ENCODE data around the gene QRICH1. TPM values are rescaled to one million over a fixed set of nuclear protein-coding genes. Genes with fewer than 3 reads are reported as not detected.

Gene QRICH1
- polyA plus RNA-seq, 3 donors = 82.2 to 93.0 (median 88.0) TPM

- no peak for DNase-seq (ENCODE audit: extremely low read depth in 1 of 11, low read depth in 9 of 11, low spot score in 4 of 11)
These were observed 14.6 kb downstream of the QRICH1 start for GRCh38 chr3:49079270-49079669.

GRCh38 chr3:49076646-49077045, 17.2 kb downstream of the QRICH1 start:
- no peak for DNase-seq (ENCODE audit: extremely low read depth in 1 of 11, low read depth in 9 of 11, low spot score in 4 of 11)

GRCh38 chr3:49076116-49076515, 17.8 kb downstream of the QRICH1 start:
- DNase-seq (ENCODE audit: extremely low read depth in 1 of 11, low read depth in 9 of 11, low spot score in 4 of 11) = no peak

- no peak for DNase-seq (ENCODE audit: extremely low read depth in 1 of 11, low read depth in 9 of 11, low spot score in 4 of 11)
These were observed 35.9 kb downstream of the QRICH1 start for GRCh38 chr3:49058011-49058410.

- no peak for DNase-seq (ENCODE audit: extremely low read depth in 1 of 11, low read depth in 9 of 11, low spot score in 4 of 11)
These were observed 36.6 kb downstream of the QRICH1 start for GRCh38 chr3:49057268-49057667.

- no peak for DNase-seq (ENCODE audit: extremely low read depth in 1 of 11, low read depth in 9 of 11, low spot score in 4 of 11)
These were observed 39.5 kb downstream of the QRICH1 start for GRCh38 chr3:49054344-49054862.

DNA sequence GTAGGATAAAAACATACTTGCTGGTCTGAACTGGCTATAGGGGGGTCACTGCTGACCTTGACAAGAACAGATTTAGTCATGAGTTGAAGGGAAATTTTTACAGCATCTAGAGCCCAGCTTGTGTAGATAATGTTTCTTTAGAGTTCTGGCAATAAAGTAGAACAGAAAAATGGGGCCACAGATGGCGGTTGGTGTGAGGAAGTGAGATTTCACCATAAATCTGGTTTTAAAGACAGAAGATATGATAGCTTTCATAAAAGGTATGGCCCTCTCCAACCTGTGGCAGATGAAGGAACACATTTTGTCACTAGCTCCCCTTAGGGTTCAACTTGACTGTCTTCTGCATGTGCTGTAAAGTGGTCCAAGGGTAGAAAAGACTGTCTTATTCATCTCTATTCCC, 40.3 kb downstream of the QRICH1 start:
- DNase-seq (ENCODE audit: extremely low read depth in 1 of 11, low read depth in 9 of 11, low spot score in 4 of 11) = no peak

- no peak for DNase-seq (ENCODE audit: extremely low read depth in 1 of 11, low read depth in 9 of 11, low spot score in 4 of 11)
These were observed 58.6 kb downstream of the QRICH1 start for GRCh38 chr3:49035281-49035680.

- DNase-seq (ENCODE audit: extremely low read depth in 1 of 11, low read depth in 9 of 11, low spot score in 4 of 11) = no peak
These were observed 59.2 kb downstream of the QRICH1 start for GRCh38 chr3:49034650-49035049.

- DNase-seq (ENCODE audit: extremely low read depth in 1 of 11, low read depth in 9 of 11, low spot score in 4 of 11) = no peak
These were observed 61.1 kb downstream of the QRICH1 start for GRCh38 chr3:49032646-49033304.

DNA sequence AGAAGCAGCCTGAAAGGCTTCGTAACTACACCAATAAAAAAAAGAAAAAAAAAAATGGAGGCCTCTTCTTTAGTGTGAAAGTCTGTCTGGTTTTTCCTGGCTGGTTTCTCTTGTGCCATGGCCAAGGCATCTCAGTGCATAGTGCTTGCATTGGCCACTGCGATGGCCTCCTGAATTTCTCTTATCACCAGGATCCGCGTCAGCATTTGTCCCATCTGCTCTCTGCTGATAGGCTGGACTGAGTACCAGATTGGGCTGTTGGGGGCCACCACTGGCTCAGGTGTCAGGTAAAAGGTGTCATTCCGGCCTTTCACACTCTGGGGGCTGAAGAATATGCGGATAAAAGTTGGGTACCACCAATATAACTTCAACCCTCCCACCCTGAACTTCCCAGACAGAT, 63.5 kb downstream of the QRICH1 start:
- DNase-seq (ENCODE audit: extremely low read depth in 1 of 11, low read depth in 9 of 11, low spot score in 4 of 11) = no peak

DNA sequence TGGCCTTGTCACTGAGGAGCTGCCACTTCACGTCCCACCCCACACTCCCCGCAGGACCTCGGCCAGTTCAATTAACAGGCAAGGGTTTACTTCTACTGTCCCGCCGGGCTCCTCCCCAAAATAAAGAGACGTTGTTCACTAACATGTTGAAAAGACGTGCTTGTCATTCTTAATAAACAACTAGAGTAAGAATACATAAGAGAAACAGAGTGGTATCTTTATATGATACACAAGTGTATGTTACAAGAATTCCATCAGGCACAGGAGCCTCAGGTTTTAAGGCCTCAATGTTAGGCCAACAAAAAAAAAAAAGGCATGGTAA, 64.3 kb downstream of the QRICH1 start:
- no peak for DNase-seq (ENCODE audit: extremely low read depth in 1 of 11, low read depth in 9 of 11, low spot score in 4 of 11)

DNA sequence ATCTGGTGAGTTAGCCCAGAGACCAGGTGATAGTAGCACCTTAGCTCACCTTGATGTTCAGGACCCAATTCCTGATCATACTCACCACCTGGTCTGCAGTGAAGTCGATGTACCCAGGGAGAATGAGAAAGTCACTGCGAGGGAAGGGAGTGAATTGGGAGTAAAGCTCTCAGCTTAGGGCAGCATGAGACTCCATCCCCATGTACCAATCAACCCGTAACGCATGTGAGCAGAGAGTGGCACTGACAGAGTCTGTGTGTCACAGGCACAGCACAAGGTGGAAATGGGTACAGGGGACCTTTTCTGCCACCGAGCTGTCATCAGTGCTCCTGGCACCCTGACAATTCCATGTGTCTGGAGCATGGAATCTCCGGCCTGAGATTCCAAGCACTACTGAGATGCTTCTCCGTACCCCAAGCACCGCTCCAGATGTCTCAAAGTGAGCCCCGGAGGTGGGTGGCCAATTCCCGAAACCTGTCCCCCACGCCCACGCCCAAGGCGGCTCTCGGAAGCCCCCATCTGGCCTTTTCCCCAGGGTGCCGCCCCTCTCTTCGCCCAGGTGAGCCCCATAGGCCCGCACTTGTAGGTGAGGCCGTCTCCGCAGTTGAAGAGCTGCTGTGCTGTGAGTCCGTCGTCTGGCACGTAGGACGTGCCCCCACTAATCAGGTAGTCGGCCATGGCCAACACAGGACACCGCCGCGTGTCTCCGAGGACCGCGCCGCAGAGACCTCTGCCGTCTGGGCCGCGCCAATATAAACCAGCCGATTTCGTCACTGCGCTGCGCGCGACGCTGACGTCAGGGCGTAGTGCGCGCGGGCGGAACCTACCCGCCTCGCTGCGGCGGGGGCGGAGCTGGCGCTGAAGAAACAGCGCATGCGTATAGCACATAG, 65.0 kb downstream of the QRICH1 start, which contains the start of gene IMPDH2:
Gene IMPDH2, minus strand, starts transcription at position 726 of the 890 bp plus-strand sequence. Its CDS starts 48 bp downstream, at position 678.
- peak; percentile 87 to 95 (median 91) for DNase-seq (ENCODE audit: extremely low read depth in 1 of 11, low read depth in 9 of 11, low spot score in 4 of 11)

DNA sequence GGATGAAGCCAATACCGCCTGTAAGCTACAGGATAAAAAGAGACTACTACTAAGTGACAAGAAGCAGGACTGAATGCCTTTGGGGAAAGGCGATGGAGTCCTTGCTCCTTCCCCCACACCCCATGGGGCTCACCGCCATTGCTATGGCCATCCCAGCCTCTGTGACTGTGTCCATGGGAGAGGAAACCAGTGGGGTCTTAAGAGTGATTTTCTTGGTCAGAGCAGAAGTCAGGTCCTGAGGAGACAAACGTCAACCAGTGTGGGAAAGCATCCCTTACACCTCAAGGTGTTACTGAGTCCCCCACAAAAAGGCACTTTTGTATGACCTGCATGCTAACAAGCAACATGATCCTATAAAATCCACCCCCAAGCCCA, 65.6 kb downstream of the QRICH1 start:
- DNase-seq (ENCODE audit: extremely low read depth in 1 of 11, low read depth in 9 of 11, low spot score in 4 of 11) = no peak

DNA sequence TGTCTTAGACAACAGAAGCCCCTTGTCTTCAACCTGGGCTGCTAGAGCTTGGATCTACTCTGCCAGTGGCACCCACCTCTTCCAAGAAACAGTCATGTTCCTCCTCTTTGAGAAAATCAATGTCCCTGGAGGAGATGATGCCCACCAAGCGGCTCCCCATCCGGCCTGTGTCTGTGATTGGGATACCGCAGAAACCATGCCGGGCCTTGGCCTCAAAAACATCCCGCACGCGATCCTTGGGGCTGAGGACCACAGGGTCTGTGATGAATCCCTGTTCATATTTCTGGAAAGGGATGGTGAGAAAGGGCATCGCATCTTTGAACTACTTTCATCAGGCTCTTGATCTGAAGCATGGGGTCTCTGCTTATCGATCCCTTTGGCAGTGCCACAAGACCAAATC, 66.2 kb downstream of the QRICH1 start:
- DNase-seq (ENCODE audit: extremely low read depth in 1 of 11, low read depth in 9 of 11, low spot score in 4 of 11) = no peak

- DNase-seq (ENCODE audit: extremely low read depth in 1 of 11, low read depth in 9 of 11, low spot score in 4 of 11) = no peak
These were observed 67.3 kb downstream of the QRICH1 start for GRCh38 chr3:49026536-49026935.

GRCh38 chr3:49025793-49026520, 67.9 kb downstream of the QRICH1 start:
- DNase-seq (ENCODE audit: extremely low read depth in 1 of 11, low read depth in 9 of 11, low spot score in 4 of 11) = no peak

DNA sequence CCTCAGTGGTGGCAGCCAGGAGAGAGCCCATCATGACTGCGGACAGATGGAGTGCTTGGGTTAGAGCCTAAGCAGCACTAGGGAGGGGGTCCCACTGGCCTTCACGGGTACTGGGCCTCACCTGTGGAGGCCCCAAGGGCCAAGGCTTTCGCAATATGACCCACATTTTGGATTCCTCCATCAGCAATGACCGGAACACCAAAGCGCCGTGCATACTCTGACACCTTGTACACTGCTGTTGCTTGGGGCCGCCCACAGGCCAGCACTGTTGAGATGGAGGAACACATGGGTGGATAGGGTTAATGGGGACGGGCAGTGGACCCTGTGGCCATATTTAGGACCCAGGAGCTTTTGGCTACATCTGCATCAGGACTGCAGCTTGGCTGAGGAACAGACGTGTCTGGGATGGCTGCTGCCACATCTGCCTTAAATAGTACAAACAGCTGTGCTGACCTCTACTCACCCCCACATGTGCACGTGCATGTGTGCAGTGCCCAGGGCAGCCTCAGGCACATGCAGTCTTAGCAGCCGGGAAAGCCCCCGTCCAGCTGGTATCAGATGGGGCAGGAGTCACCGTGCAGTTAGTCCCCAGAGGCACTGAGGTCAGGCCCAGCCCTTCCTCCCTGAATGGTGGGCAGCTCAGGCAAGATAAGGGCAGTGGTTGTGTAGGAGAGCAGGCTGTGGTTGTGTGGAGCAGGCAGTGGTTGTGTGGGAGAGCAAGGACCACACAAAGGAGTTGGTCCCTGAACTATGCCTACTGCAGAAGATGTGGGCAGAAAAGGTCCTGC, 68.7 kb downstream of the QRICH1 start:
- DNase-seq (ENCODE audit: extremely low read depth in 1 of 11, low read depth in 9 of 11, low spot score in 4 of 11) = no peak

GRCh38 chr3:49024449-49024848, 69.4 kb downstream of the QRICH1 start:
- DNase-seq (ENCODE audit: extremely low read depth in 1 of 11, low read depth in 9 of 11, low spot score in 4 of 11) = no peak
